GM23248 (cell line): ENCODE measurements around the gene TRAPPC2L. TPM values are rescaled to one million over a fixed set of nuclear protein-coding genes. Genes with fewer than 3 reads are reported as not detected.

Experiments
- DNase-seq: peaks from one replicate; pipeline ENCODE4 v3.0.0-alpha.2; 2015
- H2AFZ ChIP-seq: fragments of 200-600 bp; sonication (generic); 2 replicates; pipeline ENCODE4 v1.6.1; 2016; ENCODE audit warnings: antibody characterized with exemption
- H3F3A ChIP-seq: fragments of 200-600 bp; sonication (generic); 2 replicates; pipeline ENCODE4 v1.6.1; 2016; ENCODE audit warnings: mild to moderate bottlenecking, antibody characterized with exemption, mixed run types; ENCODE audit not compliant: insufficient read depth
- H3K27ac ChIP-seq: fragments of 200-600 bp; sonication (generic); 2 replicates; pipeline ENCODE4 v1.5.1; 2016; ENCODE audit warnings: mild to moderate bottlenecking
- H3K27me3 ChIP-seq: fragments of 200-600 bp; sonication (generic); replicated peaks from 2 replicates; pipeline ENCODE4 v1.6.1; 2016; ENCODE audit warnings: mild to moderate bottlenecking; ENCODE audit not compliant: insufficient read depth
- H3K36me3 ChIP-seq: fragments of 200-600 bp; sonication (generic); 2 replicates; pipeline ENCODE4 v1.6.1; 2016; ENCODE audit warnings: low read depth, mild to moderate bottlenecking
- H3K4me1 ChIP-seq: fragments of 200-600 bp; sonication (generic); 2 replicates; pipeline ENCODE4 v1.6.1; 2016; ENCODE audit warnings: mild to moderate bottlenecking; ENCODE audit not compliant: insufficient read depth
- H3K4me2 ChIP-seq: fragments of 200-600 bp; sonication (generic); one replicate; pipeline ENCODE4 v1.6.1; 2016; ENCODE audit warnings: mild to moderate bottlenecking; ENCODE audit not compliant: unreplicated experiment
- H3K4me3 ChIP-seq: fragments of 200-600 bp; sonication (generic); 2 replicates; pipeline ENCODE4 v1.5.1; 2016; ENCODE audit warnings: mild to moderate bottlenecking
- H3K79me2 ChIP-seq: fragments of 200-600 bp; sonication (generic); 2 replicates; pipeline ENCODE4 v1.6.1; 2016; ENCODE audit warnings: mild to moderate bottlenecking; ENCODE audit not compliant: insufficient read depth
- H3K9ac ChIP-seq: fragments of 200-600 bp; sonication (generic); 2 replicates; pipeline ENCODE4 v1.6.1; 2016; ENCODE audit warnings: mild to moderate bottlenecking
- H3K9me2 ChIP-seq: fragments of 200-600 bp; sonication (generic); 2 replicates; pipeline ENCODE4 v1.6.1; 2016; ENCODE audit warnings: mixed run types, mild to moderate bottlenecking, moderate library complexity; ENCODE audit not compliant: insufficient read depth
- H3K9me3 ChIP-seq: fragments of 200-600 bp; sonication (generic); one replicate; pipeline ENCODE4 v1.6.1; 2017; ENCODE audit warnings: low read depth
- H4K20me1 ChIP-seq: fragments of 200-600 bp; sonication (generic); 2 replicates; pipeline ENCODE4 v1.6.0; 2016; ENCODE audit not compliant: insufficient read depth
- EZH2 ChIP-seq: fragments of 200-600 bp; sonication (generic); IDR thresholded peaks from 2 replicates; pipeline ENCODE4 v1.6.1; 2018; ENCODE audit warnings: antibody characterized with exemption, mild to moderate bottlenecking; ENCODE audit not compliant: insufficient read depth, poor library complexity, severe bottlenecking
- EZH2phosphoT487 ChIP-seq: fragments of 200-600 bp; sonication (generic); IDR thresholded peaks from 2 replicates; pipeline ENCODE4 v1.6.1; 2018; ENCODE audit warnings: antibody characterized with exemption, moderate library complexity, mild to moderate bottlenecking, low read depth; ENCODE audit not compliant: insufficient read depth
- WGBS, 2 experiments: methylation state at CpG; one replicate each; pipeline ENCODE4 v1.1.6; 2015 to 2017; ENCODE audit warnings: low lambda C conversion rate in 2 of 2, low coverage in 1 of 2; ENCODE audit errors: missing lambda C conversion rate in 2 of 2; 5-methylcytosine and 5-hydroxymethylcytosine counted together
- in situ Hi-C: fragments of 300-500 bp; cut with MboI; formaldehyde crosslinking; loops from 2 replicates; pipeline ENCODE4 v1.15.0; 2020
- polyA plus RNA-seq: library from polyadenylated mRNA; unstranded; fragments of >200 nt; fragmentation: Nextera tagmentation; extraction: Ambion mirVana; gene quantifications from 2 replicates; pipeline ENCODE4 v1.2.1, GENCODE V29; 2016
- total RNA-seq: library from RNA; depleted of rRNA; stranded (reverse); fragments of >200 nt; shearing (Covaris generic); gene quantifications from 2 replicates; pipeline ENCODE4 v1.2.3, GENCODE V29; 2014

Gene TRAPPC2L
- total and polyA plus RNA-seq, 2 experiments from 2014 or later = 18.7 to 83.2 TPM

DNA sequence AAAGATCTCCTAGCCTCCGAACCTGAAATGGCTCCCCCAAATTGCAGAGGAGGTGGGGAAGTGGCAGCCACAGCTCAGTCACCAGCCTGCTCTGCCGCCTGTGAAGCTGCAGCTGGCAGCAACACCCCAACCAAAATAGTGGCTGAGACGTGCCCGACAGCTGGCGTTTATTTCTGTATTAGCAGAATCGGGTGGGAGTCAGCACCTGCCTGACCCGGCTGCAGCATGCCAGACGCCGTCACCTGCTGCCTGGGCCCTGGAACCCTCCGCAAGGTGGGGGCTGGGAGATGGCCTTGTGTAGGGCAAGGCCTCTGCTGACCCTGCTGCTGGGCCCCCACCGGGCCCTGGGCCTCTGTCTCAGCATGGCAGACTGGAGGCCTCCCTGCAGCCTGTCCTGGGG is 27.0 kb downstream of the TRAPPC2L start:
- no peaks in the 10 kb centered on the region for H3F3A ChIP-seq
- H3K9me2 ChIP-seq = no peaks in the 10 kb centered on the region
- H4K20me1 ChIP-seq = no peaks in the 10 kb centered on the region
- WGBS, 2 experiments = 79 to 88% methylated on average over 10 to 11 of the region's 11 CpGs
- no peak overlapping the region for H3K27ac ChIP-seq
- no peak for TF ChIP-seq EZH2
- no peak for TF ChIP-seq EZH2phosphoT487
- no peak for DNase-seq
- no peaks in the 10 kb centered on the region for H3K36me3 ChIP-seq
- in situ Hi-C loops = no loop called here
- no peaks in the 10 kb centered on the region for H3K4me1 ChIP-seq
- no peak overlapping the region for H3K9ac ChIP-seq
- H3K9me3 ChIP-seq = no peaks in the 10 kb centered on the region
- no peak overlapping the region for H3K4me3 ChIP-seq
- H2AFZ ChIP-seq = no peak overlapping the region
- H3K79me2 ChIP-seq = no peaks in the 10 kb centered on the region
- H3K27me3 ChIP-seq = no peaks in the 10 kb centered on the region
- H3K4me2 ChIP-seq = no peak overlapping the region

DNA sequence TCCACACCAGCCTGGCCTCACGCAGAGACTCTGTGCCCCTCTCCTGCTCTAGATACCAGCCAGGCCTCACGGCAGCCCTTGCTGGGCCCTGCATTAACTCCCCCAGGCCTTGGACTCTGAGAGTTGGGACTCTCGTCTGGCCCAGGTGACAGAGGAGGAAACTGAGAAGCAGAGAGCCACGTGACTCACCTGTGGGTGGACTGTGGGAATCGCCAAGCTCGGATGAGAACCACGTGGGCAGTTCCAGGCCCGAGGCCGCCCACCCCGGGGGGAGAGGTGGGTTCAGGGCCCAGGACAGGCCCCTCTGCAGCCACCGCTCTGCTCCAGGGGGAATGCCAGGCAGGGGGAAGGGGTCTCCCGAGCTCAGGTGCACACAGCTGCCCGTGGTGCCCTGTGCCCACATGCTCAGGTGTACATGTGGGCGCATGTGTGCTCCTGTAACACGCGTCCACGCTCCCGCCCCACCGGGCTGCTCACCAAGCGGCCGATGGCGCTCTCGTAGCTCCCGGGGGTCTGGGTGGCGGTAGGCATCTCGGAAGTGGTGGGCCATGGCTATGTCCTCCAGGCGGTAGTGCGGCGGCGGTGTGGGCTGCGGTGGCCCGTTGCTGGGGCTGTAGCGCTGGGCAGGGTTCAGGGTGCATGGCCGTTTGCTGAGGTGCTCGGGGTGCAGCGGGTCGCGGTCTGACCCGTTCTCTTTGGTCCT is 27.8 kb downstream of the TRAPPC2L start:
- no peak overlapping the region for H2AFZ ChIP-seq
- H3K9ac ChIP-seq = no peak overlapping the region
- H3K27ac ChIP-seq = no peak overlapping the region
- H3K79me2 ChIP-seq = no peaks in the 10 kb centered on the region
- no peak for DNase-seq
- no peaks in the 10 kb centered on the region for H3K36me3 ChIP-seq
- no peak overlapping the region for H3K4me3 ChIP-seq
- no peaks in the 10 kb centered on the region for H3F3A ChIP-seq
- TF ChIP-seq EZH2phosphoT487 (no peak), EZH2 (no peak)
- H3K9me3 ChIP-seq = no peaks in the 10 kb centered on the region
- in situ Hi-C loops = no loop called here
- no peak overlapping the region for H3K4me2 ChIP-seq
- H3K27me3 ChIP-seq = no peaks in the 10 kb centered on the region
- WGBS, 2 experiments = 85 to 91% methylated on average over 31 to 37 of the region's 39 CpGs
- no peaks in the 10 kb centered on the region for H3K9me2 ChIP-seq
- no peaks in the 10 kb centered on the region for H4K20me1 ChIP-seq
- no peaks in the 10 kb centered on the region for H3K4me1 ChIP-seq

DNA sequence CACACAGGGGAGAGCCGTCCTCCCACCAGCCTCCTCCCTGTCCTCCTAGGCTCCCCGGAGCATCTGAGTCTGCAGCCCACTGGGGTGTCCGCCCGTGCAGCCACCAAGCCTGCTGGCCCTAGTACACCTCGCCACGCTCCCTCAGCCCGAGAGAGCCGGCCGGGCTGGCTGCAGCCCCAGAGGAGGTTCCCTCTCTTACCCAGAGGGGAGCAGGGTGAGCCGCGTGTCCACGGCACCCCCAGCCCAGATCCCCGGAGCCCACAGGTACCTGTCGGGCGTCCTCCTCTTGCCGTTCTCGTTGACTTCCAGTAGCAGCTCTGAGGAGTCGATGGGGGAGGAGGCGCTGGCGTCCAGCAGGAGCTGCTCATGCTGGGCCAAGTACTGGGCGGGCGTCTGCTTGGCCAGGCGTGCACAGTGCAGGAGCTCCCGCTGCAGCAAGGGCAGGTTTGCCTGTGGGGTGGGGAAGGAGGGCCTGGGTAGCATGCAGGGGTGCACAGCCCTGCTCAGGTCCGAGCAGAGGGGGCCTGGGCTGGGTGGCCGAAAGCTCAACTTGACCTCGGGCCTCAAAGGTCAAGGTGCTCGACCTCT is 28.9 kb downstream of the TRAPPC2L start:
- H3F3A ChIP-seq = no peaks in the 10 kb centered on the region
- no peak overlapping the region for H3K4me2 ChIP-seq
- no peaks in the 10 kb centered on the region for H4K20me1 ChIP-seq
- H3K9ac ChIP-seq = no peak overlapping the region
- no peak overlapping the region for H2AFZ ChIP-seq
- no peaks in the 10 kb centered on the region for H3K9me2 ChIP-seq
- H3K79me2 ChIP-seq = no peaks in the 10 kb centered on the region
- no peak overlapping the region for H3K4me3 ChIP-seq
- no peaks in the 10 kb centered on the region for H3K9me3 ChIP-seq
- no peaks in the 10 kb centered on the region for H3K4me1 ChIP-seq
- in situ Hi-C loops = no loop called here
- TF ChIP-seq EZH2 = no peak
- no peak for TF ChIP-seq EZH2phosphoT487
- 82 to 84% methylated on average over 25 to 28 of the region's 28 CpGs for WGBS, 2 experiments
- no peak for DNase-seq
- no peak overlapping the region for H3K27ac ChIP-seq
- H3K27me3 ChIP-seq = no peaks in the 10 kb centered on the region
- H3K36me3 ChIP-seq = no peaks in the 10 kb centered on the region

DNA sequence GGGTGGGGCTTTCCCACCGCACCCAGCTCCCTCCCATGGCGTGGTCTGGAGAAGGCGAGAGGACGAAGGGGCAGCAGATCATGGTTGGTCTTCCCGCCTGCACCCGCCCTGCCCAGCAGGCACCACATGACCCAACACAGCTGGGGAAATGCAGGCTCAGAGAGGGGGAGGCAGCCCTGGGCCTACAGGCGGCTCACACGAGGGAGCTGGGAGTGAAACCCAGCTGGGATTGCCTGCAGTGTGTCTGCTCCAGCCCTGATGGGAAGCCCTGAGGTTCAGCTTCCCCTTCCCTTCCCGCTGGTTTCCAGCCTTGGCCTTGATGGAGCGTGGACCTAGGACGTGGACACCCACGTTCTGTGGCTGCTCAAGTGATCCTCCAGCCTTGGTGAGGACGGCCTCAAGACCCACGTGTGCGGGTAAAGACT is 29.5 kb downstream of the TRAPPC2L start:
- Histone ChIP-seq H4K20me1 (no peaks in the 10 kb centered on the region), H3K79me2 (no peaks in the 10 kb centered on the region), H3K9me2 (no peaks in the 10 kb centered on the region), H3F3A (no peaks in the 10 kb centered on the region), H3K9me3 (no peaks in the 10 kb centered on the region), H3K4me1 (no peaks in the 10 kb centered on the region), H3K9ac (no peak overlapping the region), H3K36me3 (no peaks in the 10 kb centered on the region), H3K27me3 (no peaks in the 10 kb centered on the region), H3K4me2 (no peak overlapping the region), H2AFZ (no peak overlapping the region), H3K4me3 (no peak overlapping the region), H3K27ac (no peak overlapping the region)
- DNase-seq = no peak
- WGBS, 2 experiments = 84 to 91% methylated on average over 13 to 15 of the region's 15 CpGs
- in situ Hi-C loops = no loop called here
- no peak for TF ChIP-seq EZH2phosphoT487
- TF ChIP-seq EZH2 = no peak
